GM12878 (cell line): Measurements from ENCODE around the gene IFNLR1. TPM values are rescaled to one million over a fixed set of nuclear protein-coding genes. Genes with fewer than 3 reads are reported as not detected.

Source experiments
- ATAC-seq: fragments of 200-7000 bp; cut with Tn5 transposase; 3 replicates; pipeline ENCODE4 v1.9.1; 2020; ENCODE audit warnings: mild to moderate bottlenecking, moderate library complexity
- BruUV-seq: library from RNA; stranded (reverse); fragments of 400-500 nt; replicated peaks from 2 replicates; lab custom pipeline; 2021; lab: Mats Ljungman, UMichigan
- CTCF ChIA-PET: fragments of 300-600 bp; sonication (Branson Sonifier 250); formaldehyde crosslinking; extraction: SDS; loops from one replicate; lab custom pipeline; 2021; ENCODE audit warnings: inconsistent platforms; lab: Yijun Ruan, JAX
- POLR2A ChIA-PET: fragments of 350-600 bp; formaldehyde crosslinking; extraction: SDS; loops from one replicate; lab custom pipeline; 2021; ENCODE audit warnings: inconsistent platforms; lab: Charles Lee
- RAD21 ChIA-PET: fragments of 300-600 bp; sonication (Branson Sonifier 250); formaldehyde crosslinking; loops from one replicate; lab custom pipeline; 2023; ENCODE audit warnings: antibody characterized with exemption; ENCODE audit not compliant: unreplicated experiment; lab: Charles Lee
- SMC1A ChIA-PET: fragments of 300-600 bp; sonication (Branson Sonifier 250); formaldehyde crosslinking; loops from one replicate; lab custom pipeline; 2023; ENCODE audit not compliant: unreplicated experiment, uncharacterized antibody; lab: Charles Lee
- DNase-seq: peaks from one replicate; pipeline ENCODE4 v3.0.0-alpha.2; 2011; ENCODE audit warnings: low read depth, low spot score
- FAIRE-seq: peaks from 3 replicates; lab custom pipeline; 2011; peaks lifted over from hg19 to GRCh38; lab: Jason Lieb, UNC
- H2AFZ ChIP-seq: 2 replicates; pipeline ENCODE4 v1.6.0; 2011; ENCODE audit warnings: low read depth, low read length, control low read depth; ENCODE audit not compliant: control insufficient read depth
- H3K27ac ChIP-seq: 2 replicates; pipeline ENCODE4 v1.5.1; 2011; ENCODE audit warnings: control low read depth; ENCODE audit not compliant: control insufficient read depth, insufficient read depth
- H3K27me3 ChIP-seq, 2 experiments: replicated peaks in 1 of 2; 2 replicates each; pipeline versions ENCODE4 v1.6.0 to v1.6.1; 2011; ENCODE audit warnings: low read length in 1 of 2; ENCODE audit not compliant: control insufficient read depth in 2 of 2, insufficient read depth in 2 of 2
- H3K36me3 ChIP-seq, 2 experiments: 2 replicates each; pipeline ENCODE4 v1.5.1; 2011; ENCODE audit warnings: low read length in 1 of 2; ENCODE audit not compliant: control insufficient read depth in 2 of 2, insufficient read depth in 2 of 2
- H3K4me1 ChIP-seq: 2 replicates; pipeline ENCODE4 v1.6.1; 2011; ENCODE audit warnings: mild to moderate bottlenecking, low read length, moderate library complexity, mixed read lengths; ENCODE audit not compliant: control insufficient read depth, insufficient read depth
- H3K4me2 ChIP-seq: 2 replicates; pipeline ENCODE4 v1.6.0; 2011; ENCODE audit warnings: control low read depth; ENCODE audit not compliant: control insufficient read depth, insufficient read depth
- H3K4me3 ChIP-seq: fragments of 200-600 bp; sonication (generic); 2 replicates; pipeline ENCODE4 v1.5.1; 2016
- H3K79me2 ChIP-seq: 2 replicates; pipeline ENCODE4 v1.6.0; 2011; ENCODE audit warnings: low read length; ENCODE audit not compliant: control insufficient read depth, insufficient read depth
- H3K9ac ChIP-seq: 2 replicates; pipeline ENCODE4 v1.8.0; 2011; ENCODE audit warnings: low read length, control low read depth, mixed read lengths; ENCODE audit not compliant: control insufficient read depth, insufficient read depth
- H3K9me3 ChIP-seq: replicated peaks from 3 replicates; pipeline ENCODE4 v1.5.1; 2011; ENCODE audit warnings: mild to moderate bottlenecking, low read length; ENCODE audit not compliant: control insufficient read depth, insufficient read depth
- H4K20me1 ChIP-seq: 2 replicates; pipeline ENCODE4 v1.6.0; 2011; ENCODE audit not compliant: control insufficient read depth, insufficient read depth
- ATF7 ChIP-seq: fragments of 450-650 bp; IDR thresholded peaks from 2 replicates; pipeline ENCODE4 v1.6.1; 2016; ENCODE audit warnings: low read depth, mild to moderate bottlenecking
- CBFB ChIP-seq: IDR thresholded peaks from 2 replicates; pipeline ENCODE4 v1.6.1; 2016; ENCODE audit warnings: antibody characterized with exemption, low read depth
- CTCF ChIP-seq, 3 experiments: IDR thresholded peaks in 2 of 3; conservative IDR thresholded peaks in 1 of 3; 2 replicates each; pipeline ENCODE4 v1.5.1; 2011; ENCODE audit warnings: low read depth in 3 of 3, low read length in 3 of 3, mild to moderate bottlenecking in 3 of 3, control low read depth in 2 of 3, moderate library complexity in 2 of 3, inconsistent platforms in 1 of 3, mixed read lengths in 1 of 3; ENCODE audit not compliant: control insufficient read depth in 2 of 3, insufficient read depth in 1 of 3; ENCODE audit errors: extremely low read depth in 1 of 3
- FOS ChIP-seq: IDR thresholded peaks from 3 replicates; pipeline ENCODE4 v1.6.1; 2011; ENCODE audit warnings: borderline replicate concordance; ENCODE audit not compliant: insufficient read length; ENCODE audit errors: extremely low read depth
- HSF1 ChIP-seq: fragments of 150-350 bp; IDR thresholded peaks from 2 replicates; pipeline ENCODE4 v1.6.1; 2014; ENCODE audit warnings: mild to moderate bottlenecking, low read depth, low read length
- MYB ChIP-seq: fragments of 150-350 bp; IDR thresholded peaks from 2 replicates; pipeline ENCODE4 v1.6.1; 2014; ENCODE audit warnings: mild to moderate bottlenecking, low read depth, low read length, borderline replicate concordance
- NFYB ChIP-seq: IDR thresholded peaks from 2 replicates; pipeline ENCODE4 v1.6.1; 2011; ENCODE audit warnings: low read depth, mild to moderate bottlenecking, low read length, improper control_type of control experiment, moderate library complexity; ENCODE audit not compliant: insufficient read depth
- RAD21 ChIP-seq: IDR thresholded peaks from 2 replicates; pipeline ENCODE4 v1.6.1; 2011; ENCODE audit warnings: mild to moderate bottlenecking, low read depth, low read length, moderate library complexity; ENCODE audit not compliant: insufficient read depth
- SP1 ChIP-seq: IDR thresholded peaks from one replicate; pipeline ENCODE4 v1.6.1; 2011; ENCODE audit warnings: low read depth, low read length
- SPI1 ChIP-seq: IDR thresholded peaks from 2 replicates; pipeline ENCODE4 v1.6.1; 2011; ENCODE audit warnings: low read depth, mild to moderate bottlenecking, low read length, moderate library complexity, borderline replicate concordance; ENCODE audit not compliant: insufficient read depth
- TCF12 ChIP-seq: IDR thresholded peaks from 2 replicates; pipeline ENCODE4 v1.6.1; 2011; ENCODE audit warnings: low read depth, mild to moderate bottlenecking, low read length
- ZZZ3 ChIP-seq: IDR thresholded peaks from 2 replicates; pipeline ENCODE4 v1.6.1; 2011; ENCODE audit warnings: low read depth; ENCODE audit not compliant: control insufficient read depth, insufficient read length
- WGBS: methylation state at CpG from one replicate; pipeline ENCODE4 v1.1.6; 2016; ENCODE audit warnings: low lambda C conversion rate; ENCODE audit not compliant: insufficient replicate concordance, insufficient coverage; ENCODE audit errors: missing lambda C conversion rate; 5-methylcytosine and 5-hydroxymethylcytosine counted together
- in situ Hi-C: fragments of 300-500 bp; cut with MboI; formaldehyde crosslinking; loops from 9 replicates; pipeline ENCODE4 v1.14.3; 2018; ENCODE audit warnings: mixed read lengths
- intact Hi-C: fragments of 100-400 bp; cut with micrococcal nuclease; formaldehyde crosslinking; loops from one replicate; pipeline ENCODE4 v1.14.2; 2022; ENCODE audit not compliant: unreplicated experiment
- polyA plus RNA-seq, 11 experiments: library from polyadenylated mRNA; depleted of rRNA in 4 of 11; unstranded in 6 of 11; stranded (reverse) in 5 of 11; fragments of >200 nt; fragmentation: Nextera tagmentation in 4 of 11; fragmentation: Illumina TruSeq in 1 of 11; extraction: Ambion mirVana in 4 of 11; extraction: Trizol in 1 of 11; gene quantifications; 1 replicate in 1 of 11; 2 replicates in 10 of 11; pipeline versions ENCODE4 v1.2.1 to v1.2.3, GENCODE V29; 2011 to 2016; ENCODE audit warnings: inconsistent platforms in 2 of 11, missing spikeins in 2 of 11, low read depth in 1 of 11
- total RNA-seq, 4 experiments: library from RNA; depleted of rRNA in 3 of 4; stranded (reverse); fragments of >200 nt in 3 of 4; fragmentation: Illumina TruSeq in 1 of 4; extraction: Trizol in 1 of 4; gene quantifications; 2 replicates each; pipeline versions ENCODE4 v1.2.1 to v1.2.3, GENCODE V29; 2013 to 2021

Gene IFNLR1
- total and polyA plus RNA-seq, 10 of the 15 experiments (the other 5 are each of a cell fraction or from before 2014, with no cell fraction given), result 0.31 to 5.6 (median 3.9) TPM

- TF ChIP-seq ZZZ3 (no peak), SP1 (no peak), CBFB (no peak), RAD21 (no peak), SPI1 (no peak), TCF12 (no peak), ATF7 (no peak), CTCF (IDR thresholded peaks at IDR 0.05 in 2 of 3, conservative IDR thresholded peaks at IDR 0.05 in 1 of 3; ENCODE audit: control insufficient read depth in 2 of 3, extremely low read depth in 1 of 3, insufficient read depth in 1 of 3, low read depth in 3 of 3, low read length in 3 of 3) (no peak)
- TF ChIP-seq, all 136 proteins: peak for 0
Observed at GRCh38 chr1:24162201-24162600, 24.9 kb downstream of the IFNLR1 start (continued).

GRCh38 chr1:24161270-24161669 is 25.8 kb downstream of the IFNLR1 start:
- Histone ChIP-seq H3K4me1 (no peaks in the 10 kb centered on the region), H3K4me3 (no peak overlapping the region), H3K27ac (no peak overlapping the region), H3K9me3 (no peaks in the 10 kb centered on the region), H4K20me1 (no peaks in the 10 kb centered on the region), H3K79me2 (no peaks in the 10 kb centered on the region)
- RAD21 ChIA-PET, result no interaction called here
- intact Hi-C loops, result no loop called here
- no peak for ATAC-seq
- WGBS, result 72% methylated on average over 4 of the region's 4 CpGs
- TF ChIP-seq FOS, result no peak
- TF ChIP-seq HSF1, result no peak
- no peak for TF ChIP-seq NFYB
- TF ChIP-seq MYB, result no peak
- TF ChIP-seq, all 136 proteins: peak for 0
- BruUV-seq, result no TSS peak
- H3K27me3 ChIP-seq, result no peaks in the 10 kb centered on the region
- ChIA-PET POLR2A (no interaction called here), CTCF (interaction anchor here (2.0 kb wide), 1 partner anchor 11 kb away, joined by 9 read pairs; no protein-coding TSS in a partner anchor), SMC1A (interaction anchor here (0.7 kb wide), 1 partner anchor 38 kb away, joined by 3 read pairs; no protein-coding TSS in a partner anchor)
- no peak for FAIRE-seq
- in situ Hi-C loops, result no loop called here
- H3K4me2 ChIP-seq, result no peak overlapping the region
- no peak for DNase-seq
- no peak overlapping the region for H2AFZ ChIP-seq
- peaks cover 0 to 4% of the 10 kb centered on the region in 2 experiments; a peak in 1 of 4 replicates for H3K36me3 ChIP-seq
- no peak overlapping the region for H3K9ac ChIP-seq
